Ovary (tissue), 9 donors: ENCODE data around the gene RNASE2. TPM values are rescaled to one million over a fixed set of nuclear protein-coding genes. Genes with fewer than 3 reads are reported as not detected.

ENCODE experiments used
- DNase-seq, 5 donors: peaks; one replicate each; pipeline ENCODE4 v3.0.0-alpha.2; 2019 to 2020
- H3K27ac ChIP-seq, 2 donors: fragments of 200-600 bp; one replicate each; pipeline versions ENCODE4 v1.5.1 to v1.8.0; 2019 to 2022
- H3K27me3 ChIP-seq: fragments of 200-600 bp; one replicate; pipeline ENCODE4 v1.8.0; 2022
- H3K36me3 ChIP-seq: fragments of 200-600 bp; sonication (generic); one replicate; pipeline ENCODE4 v1.5.1; 2019
- H3K4me1 ChIP-seq: one replicate; pipeline ENCODE4 v1.8.1; 2013; ENCODE audit warnings: mild to moderate bottlenecking, moderate library complexity; ENCODE audit not compliant: insufficient read depth
- H3K4me3 ChIP-seq: fragments of 200-600 bp; sonication (generic); one replicate; pipeline ENCODE4 v1.5.1; 2017
- H3K9me3 ChIP-seq, 2 donors: fragments of 200-600 bp in 1 of 2; sonication (generic) in 1 of 2; one replicate each; pipeline versions ENCODE4 v1.5.1 to v1.8.1; 2013 to 2019; ENCODE audit warnings: mild to moderate bottlenecking in 1 of 2, moderate library complexity in 1 of 2
- CTCF ChIP-seq, 3 donors: fragments of 450-650 bp in 2 of 3; fragments of 200-600 bp in 1 of 3; IDR thresholded peaks; one replicate each; pipeline versions ENCODE4 v1.5.1 to v1.8.0; 2016 to 2022; ENCODE audit warnings: antibody characterized with exemption in 3 of 3, mild to moderate bottlenecking in 1 of 3
- EP300 ChIP-seq: sonication (generic); formaldehyde crosslinking; IDR thresholded peaks from one replicate; pipeline ENCODE4 v1.6.1; 2017; ENCODE audit warnings: antibody characterized with exemption
- POLR2A ChIP-seq: fragments of 450-650 bp; IDR thresholded peaks from one replicate; pipeline ENCODE4 v1.6.1; 2017; ENCODE audit warnings: antibody characterized with exemption, mild to moderate bottlenecking, moderate library complexity
- WGBS, 3 donors: extraction: QIAGEN DNeasy Blood & Tissue Kit in 1 of 3; methylation state at CpG; one replicate each; pipeline versions ENCODE4 v1.1.5 to v1.1.7; 2013 to 2017; 5-methylcytosine and 5-hydroxymethylcytosine counted together
- intact Hi-C, 4 donors: fragments of 100-400 bp; cut with DNase I; formaldehyde crosslinking; loops; one replicate each; pipeline versions ENCODE4 v1.11.0 to v1.15.1; 2022 to 2023
- polyA plus RNA-seq, 2 donors: library from polyadenylated mRNA; stranded (reverse); fragments of 200-250 nt in 1 of 2; fragments of 350-450 nt in 1 of 2; fragmentation: Illumina TruSeq in 1 of 2; extraction: RNeasy Lipid Tissue Mini Kit (QIAGEN cat#74804) in 1 of 2; gene quantifications; one replicate each; pipeline ENCODE4 v1.2.3, GENCODE V29; 2013 to 2014
- total RNA-seq, 7 donors: library from RNA; depleted of rRNA in 2 of 7; stranded (reverse); fragments of >200 nt in 2 of 7; fragmentation: NEBNext Ultra II Directional in 3 of 7; extraction: Animal tissue kit (Norgen Biotek cat#: 25700) in 3 of 7; gene quantifications; one replicate each; pipeline versions ENCODE4 v1.1.0 to v1.2.4, GENCODE V29; 2016 to 2023
- donor health status: DM: no; HTN: no; CAD: no; lungs with moderate emphysema.
- donor health status: DM: no; HTN: no; CAD: no.
- donor health status: Bipolar disorder and iron deficiency.
- donor health status: DM: yes; HTN: yes; CAD: no.
- donor health status: DM: no; HTN: no; CAD: no.
- donor health status: DM: yes; HTN: yes; CAD: no.

Gene RNASE2
- total and polyA plus RNA-seq, 9 donors, result 0.38 to 3.0 (median 1.2) TPM; not detected in 1

- TF ChIP-seq POLR2A (no peak), EP300 (no peak), CTCF (IDR thresholded peaks at IDR 0.05) (no peak)
- WGBS, 3 donors, result 96 to 97% (median 96%) methylated on average over 3 of the region's 3 CpGs
- Histone ChIP-seq H3K4me1 (no peaks in the 10 kb centered on the region), H3K36me3 (no peaks in the 10 kb centered on the region), H3K9me3 (no peaks in the 10 kb centered on the region), H3K27me3 (no peaks in the 10 kb centered on the region), H3K4me3 (no peak overlapping the region), H3K27ac (no peak overlapping the region)
- no peak for DNase-seq
- intact Hi-C loops, result loop anchor here (5.0 to 10.0 kb wide), 4 partner anchors 51 to 289 kb away; partner anchors contain the start of genes ANG (in 1 of the 4), NDRG2 (in 1 of the 4) and RNASE4 (in 1 of the 4)
Measured at GRCh38 chr14:20973501-20973900, 18.2 kb downstream of the RNASE2 start.

GRCh38 chr14:20976291-20976690, 21.0 kb downstream of the RNASE2 start:
- intact Hi-C loops, result loop anchor here (10.0 kb wide), 3 partner anchors 49 to 291 kb away; partner anchors contain the start of genes ANG (in 1 of the 4), NDRG2 (in 1 of the 4) and RNASE4 (in 1 of the 4)
- DNase-seq, result no peak
- no peaks in the 10 kb centered on the region for H3K4me1 ChIP-seq
- 94 to 100% (median 98%) methylated on average over 1 of the region's 1 CpG for WGBS, 3 donors
- H3K4me3 ChIP-seq, result no peak overlapping the region
- no peak overlapping the region for H3K27ac ChIP-seq
- TF ChIP-seq POLR2A (no peak), CTCF (IDR thresholded peaks at IDR 0.05) (no peak)
- no peaks in the 10 kb centered on the region for H3K27me3 ChIP-seq
- no peaks in the 10 kb centered on the region for H3K36me3 ChIP-seq
- no peaks in the 10 kb centered on the region for H3K9me3 ChIP-seq

DNA sequence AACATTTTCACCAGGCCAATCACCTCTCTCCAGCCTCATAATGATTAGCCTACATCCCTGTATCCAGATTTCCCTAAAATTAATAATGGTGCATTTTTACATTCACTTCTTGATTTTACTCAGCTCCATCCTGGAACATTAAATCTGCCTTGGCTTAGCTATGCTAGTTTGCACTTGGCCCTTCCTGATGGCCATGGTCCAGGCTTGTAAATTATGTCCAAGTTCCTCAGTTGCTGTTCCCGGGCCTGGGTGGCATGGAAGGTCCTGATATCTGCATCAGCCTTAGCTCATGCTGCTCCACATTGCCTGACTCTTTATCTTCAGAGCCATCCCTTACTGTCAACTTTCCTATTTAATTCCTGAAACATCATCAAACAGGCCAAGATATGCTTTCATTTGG, 23.4 kb downstream of the RNASE2 start:
- no peak for DNase-seq
- no peaks in the 10 kb centered on the region for H3K9me3 ChIP-seq
- no peak overlapping the region for H3K27ac ChIP-seq
- WGBS, 3 donors, result 24 to 38% (median 29%) methylated on average over 1 of the region's 1 CpG
- intact Hi-C loops, result loop anchor here (10.0 kb wide), 3 partner anchors 46 to 294 kb away; partner anchors contain the start of genes ANG (in 1 of the 4), NDRG2 (in 1 of the 4) and RNASE4 (in 1 of the 4)
- H3K4me1 ChIP-seq, result no peaks in the 10 kb centered on the region
- H3K36me3 ChIP-seq, result no peaks in the 10 kb centered on the region
- no peaks in the 10 kb centered on the region for H3K27me3 ChIP-seq
- no peak overlapping the region for H3K4me3 ChIP-seq
- TF ChIP-seq EP300, result no peak
- TF ChIP-seq POLR2A, result no peak
- TF ChIP-seq CTCF (IDR thresholded peaks at IDR 0.05), result no peak

- intact Hi-C loops, result no loop called here
Measured at GRCh38 chr14:20980906-20981305, 25.6 kb downstream of the RNASE2 start.

More at GRCh38 chr14:20980906-20981305, 25.6 kb downstream of the RNASE2 start:
- TF ChIP-seq CTCF (IDR thresholded peaks at IDR 0.05), result no peak
- no peak for TF ChIP-seq EP300
- no peak for TF ChIP-seq POLR2A
- no peaks in the 10 kb centered on the region for H3K27me3 ChIP-seq
- WGBS, 3 donors, result 67 to 74% (median 71%) methylated on average over 1 of the region's 1 CpG
- H3K9me3 ChIP-seq, result no peaks in the 10 kb centered on the region
- no peak overlapping the region for H3K27ac ChIP-seq
- DNase-seq, result no peak
- no peak overlapping the region for H3K4me3 ChIP-seq
- no peaks in the 10 kb centered on the region for H3K4me1 ChIP-seq
- H3K36me3 ChIP-seq, result no peaks in the 10 kb centered on the region
